Astrocyte (in vitro differentiated cells and primary cell): ENCODE measurements around the gene ASCC2. TPM values are rescaled to one million over a fixed set of nuclear protein-coding genes. Genes with fewer than 3 reads are reported as not detected.
"Not testable (repeated sequence)": the region's sequence is repeated elsewhere in the genome, so short reads cannot be mapped to it uniquely, and the experiment has no call there.

ENCODE experiments used
- DNase-seq: peaks from one replicate; pipeline ENCODE4 v3.0.0-alpha.2; 2010; ENCODE audit warnings: low read depth
- FAIRE-seq: peaks from 2 replicates; lab custom pipeline; 2011; peaks lifted over from hg19 to GRCh38; lab: Jason Lieb, UNC
- H2AFZ ChIP-seq: 2 replicates; pipeline ENCODE4 v1.6.0; 2012; ENCODE audit warnings: low read depth, low read length, inconsistent platforms
- H3K27ac ChIP-seq: 2 replicates; pipeline ENCODE4 v1.5.1; 2011; ENCODE audit warnings: low read depth, low read length, inconsistent platforms
- H3K27me3 ChIP-seq: 2 replicates; pipeline ENCODE4 v1.6.0; 2011; ENCODE audit warnings: low read length, inconsistent platforms; ENCODE audit not compliant: insufficient read depth
- H3K36me3 ChIP-seq: 2 replicates; pipeline ENCODE4 v1.5.1; 2011; ENCODE audit warnings: low read length, inconsistent platforms; ENCODE audit not compliant: insufficient read depth
- H3K4me1 ChIP-seq: 2 replicates; pipeline ENCODE4 v1.5.1; 2011; ENCODE audit warnings: low read length, inconsistent platforms; ENCODE audit not compliant: insufficient read depth
- H3K4me2 ChIP-seq: 2 replicates; pipeline ENCODE4 v1.6.0; 2012; ENCODE audit warnings: low read length, inconsistent platforms
- H3K4me3 ChIP-seq: 2 replicates; pipeline ENCODE4 v1.5.1; 2011; ENCODE audit warnings: low read depth, mild to moderate bottlenecking, low read length, inconsistent platforms; ENCODE audit not compliant: insufficient read depth
- H3K79me2 ChIP-seq: 2 replicates; pipeline ENCODE4 v1.6.0; 2012; ENCODE audit warnings: mild to moderate bottlenecking, low read length, inconsistent platforms; ENCODE audit not compliant: insufficient read depth
- H3K9ac ChIP-seq: 2 replicates; pipeline ENCODE4 v1.6.0; 2012; ENCODE audit warnings: mild to moderate bottlenecking, low read length, inconsistent platforms
- H3K9me3 ChIP-seq: 2 replicates; pipeline ENCODE4 v1.5.1; 2012; ENCODE audit warnings: low read depth, mild to moderate bottlenecking, low read length, inconsistent platforms; ENCODE audit not compliant: insufficient read depth
- H4K20me1 ChIP-seq: 2 replicates; pipeline ENCODE4 v1.6.0; 2012; ENCODE audit warnings: low read length, inconsistent platforms; ENCODE audit not compliant: insufficient read depth
- H3K27ac Mint-ChIP-seq: one replicate; pipeline ENCODE4 v1.8.0; 2021; ENCODE audit warnings: mild to moderate bottlenecking, mixed read lengths; ENCODE audit not compliant: unreplicated experiment
- H3K27me3 Mint-ChIP-seq: one replicate; pipeline ENCODE4 v1.8.0; 2021; ENCODE audit warnings: low read depth, mixed read lengths; ENCODE audit not compliant: unreplicated experiment
- H3K36me3 Mint-ChIP-seq: one replicate; pipeline ENCODE4 v1.8.0; 2021; ENCODE audit warnings: low read depth, mixed read lengths; ENCODE audit not compliant: unreplicated experiment
- H3K4me1 Mint-ChIP-seq: one replicate; pipeline ENCODE4 v1.8.0; 2021; ENCODE audit warnings: low read depth, mixed read lengths; ENCODE audit not compliant: unreplicated experiment
- H3K4me3 Mint-ChIP-seq: one replicate; pipeline ENCODE4 v1.8.0; 2021; ENCODE audit warnings: mild to moderate bottlenecking, moderate library complexity, mixed read lengths; ENCODE audit not compliant: unreplicated experiment
- H3K9me3 Mint-ChIP-seq: one replicate; pipeline ENCODE4 v1.8.0; 2021; ENCODE audit warnings: mild to moderate bottlenecking, mixed read lengths; ENCODE audit not compliant: unreplicated experiment
- CTCF ChIP-seq: IDR thresholded peaks from 2 replicates; pipeline ENCODE4 v1.5.1; 2011; ENCODE audit warnings: low read depth, mild to moderate bottlenecking, inconsistent platforms, low read length, moderate library complexity; ENCODE audit not compliant: insufficient read depth
- EZH2 ChIP-seq: IDR thresholded peaks from 2 replicates; pipeline ENCODE4 v1.6.1; 2012; ENCODE audit warnings: mild to moderate bottlenecking, low read length, inconsistent platforms; ENCODE audit not compliant: insufficient read depth
- total RNA-seq: library from RNA; stranded (reverse); gene quantifications from 2 replicates; pipeline ENCODE4 v1.2.1, GENCODE V29; 2021

The ASCC2 gene
- total RNA-seq, 1 donor from 2014 or later, result 71.2 TPM

- peaks cover 16% of the 10 kb centered on the region for H3K4me1 Mint-ChIP-seq
- no peak overlapping the region for H3K27ac Mint-ChIP-seq
- H3K27ac ChIP-seq, result no peak overlapping the region
- no peak for FAIRE-seq
- H3K4me2 ChIP-seq, result no peak overlapping the region
- no peaks in the 10 kb centered on the region for H3K27me3 ChIP-seq
- no peak overlapping the region for H3K4me3 Mint-ChIP-seq
- H3K36me3 ChIP-seq, result peaks cover 31% of the 10 kb centered on the region
- no peak overlapping the region for H2AFZ ChIP-seq
- peaks cover 25% of the 10 kb centered on the region for H3K36me3 Mint-ChIP-seq
- peaks cover 30% of the 10 kb centered on the region for H4K20me1 ChIP-seq
- peaks cover 20% of the 10 kb centered on the region for H3K79me2 ChIP-seq
- no peak overlapping the region for H3K4me3 ChIP-seq
- DNase-seq, result no peak
- H3K9me3 ChIP-seq, result no peaks in the 10 kb centered on the region
- H3K9me3 Mint-ChIP-seq, result no peaks in the 10 kb centered on the region
- no peaks in the 10 kb centered on the region for H3K4me1 ChIP-seq
- no peaks in the 10 kb centered on the region for H3K27me3 Mint-ChIP-seq
- TF ChIP-seq EZH2 (no peak), CTCF (no peak)
- no peak overlapping the region for H3K9ac ChIP-seq
Observed at GRCh38 chr22:29830585-29830984, 7.5 kb downstream of the ASCC2 start.

- FAIRE-seq, H3K9ac ChIP-seq, H3K27ac ChIP-seq, H3K4me1 ChIP-seq, H3K27me3 ChIP-seq, H3K9me3 ChIP-seq, H3K4me3 ChIP-seq, H3K9me3 Mint-ChIP-seq, H2AFZ ChIP-seq, H3K4me3 Mint-ChIP-seq, H3K4me2 ChIP-seq, H3K27me3 Mint-ChIP-seq, H3K79me2 ChIP-seq: not testable (repeated sequence)
- peaks cover 16% of the 10 kb centered on the region for H3K4me1 Mint-ChIP-seq
- H3K27ac Mint-ChIP-seq, result peak overlapping the region; percentile 34
- DNase-seq, result peak; percentile 90
- peaks cover 27% of the 10 kb centered on the region for H3K36me3 Mint-ChIP-seq
- Histone ChIP-seq H4K20me1 (peaks cover 19% of the 10 kb centered on the region), H3K36me3 (peaks cover 30% of the 10 kb centered on the region)
Observed at GRCh38 chr22:29827726-29828125, 10.3 kb downstream of the ASCC2 start.

- Histone ChIP-seq H2AFZ (no peak overlapping the region), H3K27me3 (no peaks in the 10 kb centered on the region), H3K36me3 (peaks cover 31% of the 10 kb centered on the region), H3K4me1 (peaks cover under 1% of the 10 kb centered on the region), H3K27ac (no peak overlapping the region), H3K79me2 (no peaks in the 10 kb centered on the region), H3K4me3 (no peak overlapping the region), H4K20me1 (peaks cover 19% of the 10 kb centered on the region), H3K9ac (no peak overlapping the region), H3K4me2 (no peak overlapping the region), H3K9me3 (no peaks in the 10 kb centered on the region)
- H3K27me3 Mint-ChIP-seq, result no peaks in the 10 kb centered on the region
- DNase-seq (peak; percentile 20), FAIRE-seq (no peak)
- no peak for TF ChIP-seq CTCF
- no peak for TF ChIP-seq EZH2
- H3K36me3 Mint-ChIP-seq, result peaks cover 29% of the 10 kb centered on the region
- H3K27ac Mint-ChIP-seq, result peak overlapping the region; percentile 34
- no peaks in the 10 kb centered on the region for H3K9me3 Mint-ChIP-seq
- H3K4me3 Mint-ChIP-seq, result no peak overlapping the region
- H3K4me1 Mint-ChIP-seq, result peaks cover 14% of the 10 kb centered on the region
Observed at GRCh38 chr22:29827091-29827490, 11.0 kb downstream of the ASCC2 start.
